HEK293T (cell line): ENCODE data around the gene CYFIP1.

Experiments used
- CTCF ChIA-PET: fragments of 350-600 bp; formaldehyde crosslinking; extraction: SDS; loops from one replicate; lab custom pipeline; 2021; ENCODE audit warnings: antibody characterized with exemption, inconsistent platforms; lab: Yijun Ruan, JAX
- POLR2A ChIA-PET: fragments of 350-600 bp; formaldehyde crosslinking; extraction: SDS; loops from one replicate; lab custom pipeline; 2020; ENCODE audit warnings: antibody characterized with exemption, inconsistent platforms; lab: Yijun Ruan, JAX
- DNase-seq: peaks from one replicate; pipeline ENCODE4 v3.0.0; 2012; ENCODE audit warnings: mixed read lengths; ENCODE audit errors: extremely low spot score
- ARNT ChIP-seq: fragments of 450-650 bp; IDR thresholded peaks from 2 replicates; pipeline ENCODE4 v1.6.1; 2017; ENCODE audit warnings: mild to moderate bottlenecking
- BHLHE40 ChIP-seq: fragments of 450-650 bp; IDR thresholded peaks from 2 replicates; pipeline ENCODE4 v1.6.1; 2016; ENCODE audit warnings: mild to moderate bottlenecking, moderate library complexity, borderline replicate concordance
- CTBP1 ChIP-seq: fragments of 450-650 bp; IDR thresholded peaks from 2 replicates; pipeline ENCODE4 v1.6.1; 2016; ENCODE audit warnings: borderline replicate concordance
- ELF4 ChIP-seq: fragments of 450-650 bp; IDR thresholded peaks from 2 replicates; pipeline ENCODE4 v1.6.1; 2017; ENCODE audit warnings: antibody characterized with exemption
- FOXA1 ChIP-seq: fragments of 450-650 bp; IDR thresholded peaks from 2 replicates; pipeline ENCODE4 v1.6.1; 2016; ENCODE audit warnings: mild to moderate bottlenecking
- FOXK2 ChIP-seq: fragments of 450-650 bp; IDR thresholded peaks from 2 replicates; pipeline ENCODE4 v1.6.1; 2016; ENCODE audit warnings: mild to moderate bottlenecking
- FOXM1 ChIP-seq: fragments of 450-650 bp; IDR thresholded peaks from 2 replicates; pipeline ENCODE4 v1.6.1; 2017; ENCODE audit warnings: mild to moderate bottlenecking, borderline replicate concordance
- HDGF ChIP-seq: fragments of 450-650 bp; IDR thresholded peaks from 2 replicates; pipeline ENCODE4 v1.6.1; 2017; ENCODE audit warnings: antibody characterized with exemption, borderline replicate concordance
- L3MBTL2 ChIP-seq: fragments of 450-650 bp; conservative IDR thresholded peaks from 2 replicates; pipeline ENCODE4 v1.6.1; 2016; ENCODE audit warnings: mild to moderate bottlenecking
- LEF1 ChIP-seq: fragments of 450-650 bp; IDR thresholded peaks from 2 replicates; pipeline ENCODE4 v1.6.1; 2017; ENCODE audit warnings: mild to moderate bottlenecking, borderline replicate concordance
- NFRKB ChIP-seq: fragments of 450-650 bp; IDR thresholded peaks from 2 replicates; pipeline ENCODE4 v1.6.1; 2016; ENCODE audit warnings: mild to moderate bottlenecking, moderate library complexity
- SP1 ChIP-seq: fragments of 450-650 bp; IDR thresholded peaks from 2 replicates; pipeline ENCODE4 v1.6.1; 2017
- SUZ12 ChIP-seq: fragments of 450-650 bp; IDR thresholded peaks from 2 replicates; pipeline ENCODE4 v1.6.1; 2016; ENCODE audit warnings: mild to moderate bottlenecking
- TARDBP ChIP-seq: fragments of 450-650 bp; IDR thresholded peaks from 2 replicates; pipeline ENCODE4 v1.6.1; 2016
- ZNF384 ChIP-seq: fragments of 450-650 bp; IDR thresholded peaks from 2 replicates; pipeline ENCODE4 v1.6.1; 2016
- TF ChIP-seq, protein P1 (sequence below): fragments of 450-650 bp; IDR thresholded peaks from 2 replicates; pipeline ENCODE4 v1.6.1; 2016

The CYFIP1 gene

GRCh38 chr15:22955544-22956119 is 24.5 kb downstream of the CYFIP1 start:
- CTCF ChIA-PET, result no interaction called here

GRCh38 chr15:22954798-22955543 is 25.2 kb downstream of the CYFIP1 start:
- TF ChIP-seq, protein P1, sequence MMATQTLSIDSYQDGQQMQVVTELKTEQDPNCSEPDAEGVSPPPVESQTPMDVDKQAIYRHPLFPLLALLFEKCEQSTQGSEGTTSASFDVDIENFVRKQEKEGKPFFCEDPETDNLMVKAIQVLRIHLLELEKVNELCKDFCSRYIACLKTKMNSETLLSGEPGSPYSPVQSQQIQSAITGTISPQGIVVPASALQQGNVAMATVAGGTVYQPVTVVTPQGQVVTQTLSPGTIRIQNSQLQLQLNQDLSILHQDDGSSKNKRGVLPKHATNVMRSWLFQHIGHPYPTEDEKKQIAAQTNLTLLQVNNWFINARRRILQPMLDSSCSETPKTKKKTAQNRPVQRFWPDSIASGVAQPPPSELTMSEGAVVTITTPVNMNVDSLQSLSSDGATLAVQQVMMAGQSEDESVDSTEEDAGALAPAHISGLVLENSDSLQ, result no peak
- no peak for TF ChIP-seq TARDBP
- TF ChIP-seq SP1, result no peak
- TF ChIP-seq FOXK2, result no peak
- TF ChIP-seq CTBP1, result no peak
- no peak for TF ChIP-seq ZNF384
- TF ChIP-seq FOXA1, result no peak
- no peak for TF ChIP-seq LEF1
- TF ChIP-seq ELF4, result no peak
- no peak for TF ChIP-seq FOXM1
- no peak for TF ChIP-seq NFRKB
- no peak for TF ChIP-seq BHLHE40
- TF ChIP-seq SUZ12, result no peak
- ChIA-PET CTCF (no interaction called here), POLR2A (no interaction called here)
- DNase-seq, result no peak

More at GRCh38 chr15:22955544-22956119, 24.5 kb downstream of the CYFIP1 start:
- DNase-seq, result no peak
- TF ChIP-seq LEF1, result no peak
- POLR2A ChIA-PET, result no interaction called here

- CTCF ChIA-PET, result no interaction called here
- DNase-seq, result no peak
- no peak for TF ChIP-seq CTBP1
- TF ChIP-seq SUZ12, result no peak
- no peak for TF ChIP-seq LEF1
- TF ChIP-seq HDGF, result no peak
- TF ChIP-seq NFRKB, result no peak
- TF ChIP-seq ELF4, result no peak
- TF ChIP-seq ARNT, result no peak
- no peak for TF ChIP-seq TARDBP
- no peak for TF ChIP-seq FOXK2
- TF ChIP-seq FOXA1, result no peak
- no peak for TF ChIP-seq ZNF384
- no peak for TF ChIP-seq SP1
- TF ChIP-seq L3MBTL2, result no peak
- TF ChIP-seq, protein P1, result no peak
- TF ChIP-seq BHLHE40, result no peak
- POLR2A ChIA-PET, result no interaction called here
Observed at GRCh38 chr15:22954326-22954725, 25.8 kb downstream of the CYFIP1 start.

- no peak for DNase-seq
- TF ChIP-seq FOXK2 (no peak), BHLHE40 (no peak), TARDBP (no peak)
- POLR2A ChIA-PET, result no interaction called here
- CTCF ChIA-PET, result no interaction called here
Observed at GRCh38 chr15:22952796-22953579, 27.2 kb downstream of the CYFIP1 start.

GRCh38 chr15:22951381-22952280 is 28.5 kb downstream of the CYFIP1 start:
- ChIA-PET CTCF (no interaction called here), POLR2A (no interaction called here)
- DNase-seq, result no peak
- TF ChIP-seq ELF4 (no peak), LEF1 (no peak), TARDBP (no peak), L3MBTL2 (no peak), NFRKB (no peak), ZNF384 (no peak), SP1 (no peak), FOXA1 (no peak), HDGF (no peak), FOXK2 (no peak), ARNT (no peak), SUZ12 (no peak)

- ChIA-PET CTCF (no interaction called here), POLR2A (no interaction called here)
- TF ChIP-seq TARDBP (no peak), ZNF384 (no peak), SP1 (no peak), BHLHE40 (no peak), L3MBTL2 (no peak), ELF4 (no peak), SUZ12 (no peak), NFRKB (no peak), FOXK2 (no peak), FOXM1 (no peak)
- TF ChIP-seq, protein P1, result no peak
- DNase-seq, result no peak
Observed at GRCh38 chr15:22951031-22951380, 29.2 kb downstream of the CYFIP1 start.
